ENCODE measurements around the gene ANXA6.

The ANXA6 gene

GRCh38 chr5:151079838-151080612 is 77.6 kb downstream of the ANXA6 start:
- no peak for DNase-seq

- no peak for DNase-seq
Observed at GRCh38 chr5:151078490-151079262, 78.9 kb downstream of the ANXA6 start.

GRCh38 chr5:151077967-151078366 is 79.6 kb downstream of the ANXA6 start:
- DNase-seq, result no peak

- no peak for DNase-seq
Observed at GRCh38 chr5:151077419-151077818, 80.2 kb downstream of the ANXA6 start.

GRCh38 chr5:151076616-151077015 is 81.0 kb downstream of the ANXA6 start:
- DNase-seq, result no peak

- no peak for DNase-seq
Observed at GRCh38 chr5:151075698-151076331, 81.8 kb downstream of the ANXA6 start.

GRCh38 chr5:151074557-151074956 is 83.0 kb downstream of the ANXA6 start:
- no peak for DNase-seq

GRCh38 chr5:151073280-151073679 is 84.3 kb downstream of the ANXA6 start:
- no peak for DNase-seq

GRCh38 chr5:151072630-151073025 is 85.0 kb downstream of the ANXA6 start:
- no peak for DNase-seq

GRCh38 chr5:151071848-151072629 is 85.5 kb downstream of the ANXA6 start:
- DNase-seq, result no peak

GRCh38 chr5:151071021-151071420 is 86.6 kb downstream of the ANXA6 start:
- DNase-seq, result no peak

- DNase-seq, result no peak
Observed at GRCh38 chr5:151070449-151070848, 87.1 kb downstream of the ANXA6 start.

- peak in 1 of 3 experiments; percentile 10 for DNase-seq
Observed at GRCh38 chr5:151068433-151069197, 89.0 kb downstream of the ANXA6 start.

GRCh38 chr5:151067632-151068432 is 89.7 kb downstream of the ANXA6 start:
- DNase-seq, result no peak

- no peak for DNase-seq
Observed at GRCh38 chr5:151066920-151067319, 90.7 kb downstream of the ANXA6 start.

GRCh38 chr5:151065609-151066008 is 92.0 kb downstream of the ANXA6 start:
- DNase-seq, result no peak

GRCh38 chr5:151064916-151065499 is 92.6 kb downstream of the ANXA6 start:
- no peak for DNase-seq

- no peak for DNase-seq
Observed at GRCh38 chr5:151063142-151063989, 94.2 kb downstream of the ANXA6 start.

- no peak for DNase-seq
Observed at GRCh38 chr5:151062405-151063141, 95.0 kb downstream of the ANXA6 start.
